Islet of Langerhans (tissue), 1 donor: ENCODE measurements around the gene C13orf46.

Experiments used
- FAIRE-seq: peaks from one replicate; lab custom pipeline; 2011; peaks lifted over from hg19 to GRCh38; lab: Jason Lieb, UNC

Gene C13orf46

GRCh38 chr13:113938246-113938645 is 35.6 kb downstream of the C13orf46 start:
- FAIRE-seq = no peak

- no peak for FAIRE-seq
Observed at GRCh38 chr13:113937527-113938180, 36.2 kb downstream of the C13orf46 start.

- FAIRE-seq = no peak
Observed at GRCh38 chr13:113937073-113937472, 36.8 kb downstream of the C13orf46 start.

- no peak for FAIRE-seq
Observed at GRCh38 chr13:113936166-113936965, 37.5 kb downstream of the C13orf46 start.

GRCh38 chr13:113935001-113935844 is 38.7 kb downstream of the C13orf46 start:
- FAIRE-seq = no peak

GRCh38 chr13:113934576-113934975 is 39.3 kb downstream of the C13orf46 start:
- FAIRE-seq = no peak

GRCh38 chr13:113933901-113934300 is 40.0 kb downstream of the C13orf46 start:
- FAIRE-seq = no peak

- FAIRE-seq = no peak
Observed at GRCh38 chr13:113931841-113932459, 41.9 kb downstream of the C13orf46 start.

GRCh38 chr13:113930671-113931637 is 42.9 kb downstream of the C13orf46 start:
- FAIRE-seq = no peak

- no peak for FAIRE-seq
Observed at GRCh38 chr13:113929628-113930615, 44.0 kb downstream of the C13orf46 start.

GRCh38 chr13:113928685-113929627 is 44.9 kb downstream of the C13orf46 start:
- FAIRE-seq = no peak

GRCh38 chr13:113927661-113928581 is 46.0 kb downstream of the C13orf46 start:
- FAIRE-seq = no peak

GRCh38 chr13:113926951-113927660 is 46.8 kb downstream of the C13orf46 start:
- FAIRE-seq = no peak

GRCh38 chr13:113926301-113926761 is 47.5 kb downstream of the C13orf46 start:
- FAIRE-seq = no peak

GRCh38 chr13:113924184-113924901 is 49.5 kb downstream of the C13orf46 start:
- no peak for FAIRE-seq
